ENCODE data around the gene LPIN3.

The LPIN3 gene

GRCh38 chr20:41367956-41368355, 27.3 kb downstream of the LPIN3 start:
- Histone ChIP-seq H3K9me3 (ENCODE audit: control insufficient read depth in 2 of 2, low read length in 2 of 2) (peaks cover 0 to 4% of the 10 kb centered on the region in 2 donors), H3K27ac (ENCODE audit: low read length) (no peak overlapping the region), H3K9ac (ENCODE audit: low read length in 2 of 2) (no peak overlapping the region), H3K4me1 (ENCODE audit: control insufficient read depth, insufficient read depth, low read length) (peaks cover 11% of the 10 kb centered on the region), H3K36me3 (ENCODE audit: control insufficient read depth in 2 of 2, insufficient read depth in 2 of 2, low read length in 2 of 2) (no peaks in the 10 kb centered on the region), H3K4me3 (ENCODE audit: low read length in 2 of 2) (no peak overlapping the region), H3K27me3 (ENCODE audit: control insufficient read depth in 1 of 2, insufficient read depth in 2 of 2, low read length in 2 of 2) (peaks cover 30 to 34% of the 10 kb centered on the region in 2 donors)

- H3K9ac ChIP-seq (ENCODE audit: low read length in 2 of 2) = no peak overlapping the region
- no peak overlapping the region for H3K4me3 ChIP-seq (ENCODE audit: low read length in 2 of 2)
- H3K36me3 ChIP-seq (ENCODE audit: control insufficient read depth in 2 of 2, insufficient read depth in 2 of 2, low read length in 2 of 2) = no peaks in the 10 kb centered on the region
- H3K4me1 ChIP-seq (ENCODE audit: control insufficient read depth, insufficient read depth, low read length) = peaks cover 11% of the 10 kb centered on the region
- H3K27ac ChIP-seq (ENCODE audit: low read length) = no peak overlapping the region
- peaks cover 18 to 26% of the 10 kb centered on the region in 2 donors for H3K27me3 ChIP-seq (ENCODE audit: control insufficient read depth in 1 of 2, insufficient read depth in 2 of 2, low read length in 2 of 2)
- peaks cover 0 to 4% of the 10 kb centered on the region in 2 donors for H3K9me3 ChIP-seq (ENCODE audit: control insufficient read depth in 2 of 2, low read length in 2 of 2)
Observed at GRCh38 chr20:41369673-41370072, 29.1 kb downstream of the LPIN3 start.

GRCh38 chr20:41370176-41370575, 29.6 kb downstream of the LPIN3 start:
- Histone ChIP-seq H3K27me3 (ENCODE audit: control insufficient read depth in 1 of 2, insufficient read depth in 2 of 2, low read length in 2 of 2) (peaks cover 16 to 26% of the 10 kb centered on the region in 2 donors), H3K27ac (ENCODE audit: low read length) (no peak overlapping the region), H3K9me3 (ENCODE audit: control insufficient read depth in 2 of 2, low read length in 2 of 2) (peaks cover 0 to 4% of the 10 kb centered on the region in 2 donors), H3K4me3 (ENCODE audit: low read length in 2 of 2) (no peak overlapping the region), H3K36me3 (ENCODE audit: control insufficient read depth in 2 of 2, insufficient read depth in 2 of 2, low read length in 2 of 2) (no peaks in the 10 kb centered on the region), H3K4me1 (ENCODE audit: control insufficient read depth, insufficient read depth, low read length) (peaks cover 11% of the 10 kb centered on the region), H3K9ac (ENCODE audit: low read length in 2 of 2) (no peak overlapping the region)

GRCh38 chr20:41371371-41371770, 30.8 kb downstream of the LPIN3 start:
- no peak overlapping the region for H3K9ac ChIP-seq (ENCODE audit: low read length in 2 of 2)
- no peaks in the 10 kb centered on the region for H3K36me3 ChIP-seq (ENCODE audit: control insufficient read depth in 2 of 2, insufficient read depth in 2 of 2, low read length in 2 of 2)
- peaks cover under 1% of the 10 kb centered on the region for H3K4me1 ChIP-seq (ENCODE audit: control insufficient read depth, insufficient read depth, low read length)
- H3K4me3 ChIP-seq (ENCODE audit: low read length in 2 of 2) = no peak overlapping the region
- peaks cover 0 to 4% of the 10 kb centered on the region in 2 donors for H3K9me3 ChIP-seq (ENCODE audit: control insufficient read depth in 2 of 2, low read length in 2 of 2)
- H3K27ac ChIP-seq (ENCODE audit: low read length) = no peak overlapping the region
- peaks cover 14 to 16% of the 10 kb centered on the region in 2 donors for H3K27me3 ChIP-seq (ENCODE audit: control insufficient read depth in 1 of 2, insufficient read depth in 2 of 2, low read length in 2 of 2)

- no peak overlapping the region for H3K27ac ChIP-seq (ENCODE audit: low read length)
- H3K27me3 ChIP-seq (ENCODE audit: control insufficient read depth in 1 of 2, insufficient read depth in 2 of 2, low read length in 2 of 2) = peaks cover 4 to 6% of the 10 kb centered on the region in 2 donors
- no peaks in the 10 kb centered on the region for H3K4me1 ChIP-seq (ENCODE audit: control insufficient read depth, insufficient read depth, low read length)
- no peak overlapping the region for H3K9ac ChIP-seq (ENCODE audit: low read length in 2 of 2)
- no peaks in the 10 kb centered on the region for H3K36me3 ChIP-seq (ENCODE audit: control insufficient read depth in 2 of 2, insufficient read depth in 2 of 2, low read length in 2 of 2)
- H3K4me3 ChIP-seq (ENCODE audit: low read length in 2 of 2) = no peak overlapping the region
- peaks cover 0 to 4% of the 10 kb centered on the region in 2 donors for H3K9me3 ChIP-seq (ENCODE audit: control insufficient read depth in 2 of 2, low read length in 2 of 2)
Observed at GRCh38 chr20:41373251-41373783, 32.7 kb downstream of the LPIN3 start.

GRCh38 chr20:41373931-41374920, 33.6 kb downstream of the LPIN3 start:
- no peak overlapping the region for H3K27ac ChIP-seq (ENCODE audit: low read length)
- no peak overlapping the region for H3K9ac ChIP-seq (ENCODE audit: low read length in 2 of 2)
- peaks cover 0 to 4% of the 10 kb centered on the region in 2 donors for H3K9me3 ChIP-seq (ENCODE audit: control insufficient read depth in 2 of 2, low read length in 2 of 2)
- H3K27me3 ChIP-seq (ENCODE audit: control insufficient read depth in 1 of 2, insufficient read depth in 2 of 2, low read length in 2 of 2) = peaks cover 4 to 5% of the 10 kb centered on the region in 2 donors
- no peak overlapping the region for H3K4me3 ChIP-seq (ENCODE audit: low read length in 2 of 2)
- no peaks in the 10 kb centered on the region for H3K36me3 ChIP-seq (ENCODE audit: control insufficient read depth in 2 of 2, insufficient read depth in 2 of 2, low read length in 2 of 2)
- no peaks in the 10 kb centered on the region for H3K4me1 ChIP-seq (ENCODE audit: control insufficient read depth, insufficient read depth, low read length)

GRCh38 chr20:41375846-41376245, 35.2 kb downstream of the LPIN3 start:
- Histone ChIP-seq H3K4me1 (ENCODE audit: control insufficient read depth, insufficient read depth, low read length) (no peaks in the 10 kb centered on the region), H3K9ac (ENCODE audit: low read length in 2 of 2) (no peak overlapping the region), H3K36me3 (ENCODE audit: control insufficient read depth in 2 of 2, insufficient read depth in 2 of 2, low read length in 2 of 2) (no peaks in the 10 kb centered on the region), H3K4me3 (ENCODE audit: low read length in 2 of 2) (no peak overlapping the region), H3K9me3 (ENCODE audit: control insufficient read depth in 2 of 2, low read length in 2 of 2) (peaks cover 0 to 4% of the 10 kb centered on the region in 2 donors), H3K27me3 (ENCODE audit: control insufficient read depth in 1 of 2, insufficient read depth in 2 of 2, low read length in 2 of 2) (peaks cover 3 to 4% of the 10 kb centered on the region in 2 donors), H3K27ac (ENCODE audit: low read length) (no peak overlapping the region)

- Histone ChIP-seq H3K4me3 (ENCODE audit: low read length in 2 of 2) (no peak overlapping the region), H3K27me3 (ENCODE audit: control insufficient read depth in 1 of 2, insufficient read depth in 2 of 2, low read length in 2 of 2) (peaks cover 2 to 3% of the 10 kb centered on the region in 2 donors), H3K27ac (ENCODE audit: low read length) (no peak overlapping the region)
Observed at GRCh38 chr20:41376349-41376748, 35.7 kb downstream of the LPIN3 start.

GRCh38 chr20:41377275-41377674, 36.7 kb downstream of the LPIN3 start:
- H3K9ac ChIP-seq (ENCODE audit: low read length in 2 of 2) = no peak overlapping the region

More at GRCh38 chr20:41376349-41376748, 35.7 kb downstream of the LPIN3 start:
- no peak overlapping the region for H3K9ac ChIP-seq (ENCODE audit: low read length in 2 of 2)
- no peaks in the 10 kb centered on the region for H3K4me1 ChIP-seq (ENCODE audit: control insufficient read depth, insufficient read depth, low read length)
- H3K36me3 ChIP-seq (ENCODE audit: control insufficient read depth in 2 of 2, insufficient read depth in 2 of 2, low read length in 2 of 2) = no peaks in the 10 kb centered on the region
- H3K9me3 ChIP-seq (ENCODE audit: control insufficient read depth in 2 of 2, low read length in 2 of 2) = peaks cover 0 to 3% of the 10 kb centered on the region in 2 donors

GRCh38 chr20:41379551-41379950, 38.9 kb downstream of the LPIN3 start:
- H3K36me3 ChIP-seq (ENCODE audit: control insufficient read depth in 2 of 2, insufficient read depth in 2 of 2, low read length in 2 of 2) = no peaks in the 10 kb centered on the region
- H3K27me3 ChIP-seq (ENCODE audit: control insufficient read depth in 1 of 2, insufficient read depth in 2 of 2, low read length in 2 of 2) = peaks cover 2 to 3% of the 10 kb centered on the region in 2 donors
- no peak overlapping the region for H3K9ac ChIP-seq (ENCODE audit: low read length in 2 of 2)

More at GRCh38 chr20:41377275-41377674, 36.7 kb downstream of the LPIN3 start:
- Histone ChIP-seq H3K27ac (ENCODE audit: low read length) (no peak overlapping the region), H3K36me3 (ENCODE audit: control insufficient read depth in 2 of 2, insufficient read depth in 2 of 2, low read length in 2 of 2) (no peaks in the 10 kb centered on the region), H3K4me3 (ENCODE audit: low read length in 2 of 2) (no peak overlapping the region), H3K27me3 (ENCODE audit: control insufficient read depth in 1 of 2, insufficient read depth in 2 of 2, low read length in 2 of 2) (peaks cover 2 to 3% of the 10 kb centered on the region in 2 donors), H3K9me3 (ENCODE audit: control insufficient read depth in 2 of 2, low read length in 2 of 2) (no peaks in the 10 kb centered on the region), H3K4me1 (ENCODE audit: control insufficient read depth, insufficient read depth, low read length) (no peaks in the 10 kb centered on the region)

More at GRCh38 chr20:41379551-41379950, 38.9 kb downstream of the LPIN3 start:
- Histone ChIP-seq H3K4me3 (ENCODE audit: low read length in 2 of 2) (no peak overlapping the region), H3K9me3 (ENCODE audit: control insufficient read depth in 2 of 2, low read length in 2 of 2) (no peaks in the 10 kb centered on the region), H3K4me1 (ENCODE audit: control insufficient read depth, insufficient read depth, low read length) (no peaks in the 10 kb centered on the region), H3K27ac (ENCODE audit: low read length) (no peak overlapping the region)
